Right kidney (tissue), 1 donor: ENCODE data around the gene ATXN2L.
"Not testable (repeated sequence)": the region's sequence is repeated elsewhere in the genome, so short reads cannot be mapped to it uniquely, and the experiment has no call there.

Source experiments
- DNase-seq: peaks from one replicate; pipeline ENCODE4 v3.0.0-alpha.2; 2016

Gene ATXN2L

GRCh38 chr16:28867646-28868045, 44.8 kb downstream of the ATXN2L start:
- DNase-seq: not testable (repeated sequence)

- no peak for DNase-seq
Observed at GRCh38 chr16:28869201-28869600, 46.4 kb downstream of the ATXN2L start.

- no peak for DNase-seq
Observed at GRCh38 chr16:28872952-28873351, 50.2 kb downstream of the ATXN2L start.

GRCh38 chr16:28873543-28874201, 50.9 kb downstream of the ATXN2L start:
- DNase-seq: no peak

DNA sequence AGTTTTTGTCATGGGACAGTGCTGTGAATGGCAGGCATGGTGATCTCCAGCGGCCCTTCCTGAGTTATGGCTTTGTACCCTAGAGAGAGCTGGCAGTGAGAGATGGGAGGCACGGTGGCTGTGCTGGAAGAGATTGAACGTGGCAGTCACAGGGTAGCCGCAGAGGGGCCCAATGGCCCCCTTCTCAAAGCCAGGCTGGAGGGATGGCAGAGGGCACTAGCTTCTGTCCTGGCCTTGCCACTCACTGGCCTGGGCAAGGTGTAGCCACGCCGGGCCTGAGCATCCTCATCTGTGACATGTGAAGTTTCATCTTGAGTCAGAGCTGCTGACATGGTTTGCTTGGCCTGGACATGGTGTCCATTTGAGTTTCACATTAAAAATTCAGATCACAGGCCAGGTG, 51.6 kb downstream of the ATXN2L start:
- DNase-seq: no peak

DNA sequence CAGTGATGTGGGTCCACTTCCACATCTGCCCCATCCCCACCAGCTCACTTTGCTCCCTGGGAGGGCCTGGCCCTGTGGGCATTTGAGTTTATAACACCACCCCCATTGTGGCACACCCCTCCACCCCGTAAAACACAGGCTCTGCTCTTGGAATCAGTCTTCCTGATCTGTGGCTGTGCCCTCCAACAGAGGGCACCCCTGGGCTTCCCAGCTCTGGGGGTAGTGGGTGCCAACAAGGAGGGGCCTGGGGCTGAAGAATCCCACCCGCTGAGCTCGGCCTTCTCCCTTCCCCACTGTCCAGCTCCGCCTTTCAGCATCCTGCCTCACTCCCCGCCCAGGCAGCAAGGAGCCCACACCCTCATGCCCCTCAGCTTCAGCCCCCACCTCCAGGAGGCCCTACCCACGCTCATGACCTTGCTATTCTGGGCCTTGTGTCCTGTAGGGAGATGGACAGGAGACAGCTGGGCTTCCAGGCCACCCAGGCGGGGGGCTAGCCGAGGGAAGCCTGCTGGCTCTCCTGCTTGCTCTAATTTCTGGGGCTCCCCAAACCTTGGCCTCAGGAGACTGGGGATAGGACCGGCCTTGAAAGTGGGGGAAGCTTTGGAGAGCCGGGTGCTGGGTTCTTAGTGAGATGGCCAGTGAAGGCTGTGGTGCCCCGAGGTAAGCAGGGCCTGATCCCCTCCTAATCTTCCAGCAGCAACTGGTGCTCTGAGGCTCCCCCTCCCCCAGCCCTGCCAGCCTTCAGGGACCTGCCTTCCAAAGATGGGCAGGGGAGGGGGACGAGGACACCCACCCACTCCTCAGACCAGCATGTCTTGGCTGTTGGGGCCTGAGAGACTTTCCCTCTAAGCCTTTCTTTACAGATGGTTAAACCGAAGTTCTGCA, 52.6 kb downstream of the ATXN2L start:
- no peak for DNase-seq

DNA sequence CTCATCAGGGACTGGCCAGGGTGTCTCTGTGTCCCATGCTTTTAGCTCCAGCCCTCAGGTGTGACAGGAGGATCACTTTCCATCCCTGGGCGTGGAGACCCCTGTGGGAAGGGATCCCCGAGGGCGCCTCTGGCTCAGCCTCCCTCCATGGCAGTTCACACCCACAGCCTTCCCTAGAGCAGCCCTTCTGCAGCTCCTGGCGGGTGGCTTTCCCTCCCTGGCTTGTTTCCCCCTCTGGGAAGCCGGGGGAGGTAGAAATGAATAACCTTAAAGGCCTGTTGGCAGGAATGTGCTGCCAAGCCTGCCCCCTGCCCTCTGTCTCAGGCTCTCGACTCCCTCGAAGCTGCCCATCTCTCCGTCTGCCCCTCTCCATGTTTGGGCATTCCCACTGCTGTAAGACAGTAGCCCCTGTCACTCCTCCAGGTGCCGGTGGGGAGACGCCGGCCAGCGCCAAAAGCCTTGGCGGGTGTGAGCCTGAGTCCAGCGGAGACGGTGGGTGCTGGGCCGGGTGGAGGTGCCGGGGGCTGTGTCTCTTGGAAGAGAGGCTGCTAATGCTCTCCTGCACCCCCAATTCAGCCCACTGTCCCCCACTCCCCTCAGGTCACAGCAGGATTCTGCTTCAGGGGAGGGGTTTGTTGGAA, 53.3 kb downstream of the ATXN2L start:
- peak; percentile 35 for DNase-seq

DNA sequence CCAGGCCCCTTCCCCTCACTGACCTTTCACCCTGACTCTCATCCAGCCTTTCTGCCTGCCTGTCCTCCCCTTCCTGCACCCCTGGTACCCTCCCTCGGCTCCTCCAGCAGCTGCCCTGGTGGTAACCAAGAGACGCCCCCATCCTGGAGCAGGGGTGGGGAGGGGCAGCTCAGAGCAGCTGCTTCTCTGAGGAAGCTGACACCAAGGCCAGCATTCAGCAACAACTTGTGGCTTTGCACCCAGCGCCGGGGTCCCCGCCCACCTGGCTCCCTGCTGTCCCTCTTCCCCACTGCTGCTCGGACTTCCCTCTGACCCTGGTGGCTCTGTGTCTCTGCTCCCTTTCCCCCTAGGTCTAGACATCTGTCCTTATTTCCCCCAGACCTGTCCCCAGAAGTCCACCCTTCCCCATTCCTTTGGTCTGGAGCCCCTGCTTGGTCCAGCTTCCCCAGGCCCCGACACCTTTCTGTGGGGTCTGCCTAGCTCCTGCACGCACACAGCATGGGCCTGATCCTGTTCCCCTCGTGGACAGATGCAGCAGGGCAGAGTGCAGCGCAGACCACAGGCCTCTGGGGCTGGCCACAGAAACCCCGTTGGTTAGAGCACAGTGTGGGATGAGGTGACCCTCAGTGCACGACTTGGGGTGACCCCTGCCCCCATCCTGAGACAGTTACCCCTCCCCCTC, 54.3 kb downstream of the ATXN2L start:
- no peak for DNase-seq

- DNase-seq: no peak
Observed at GRCh38 chr16:28877655-28878000, 54.8 kb downstream of the ATXN2L start.

- DNase-seq: no peak
Observed at GRCh38 chr16:28878083-28878926, 55.5 kb downstream of the ATXN2L start, which contains the start of gene ATP2A1. Gene ATP2A1, plus strand, starts transcription at chr16:28878488. Its CDS starts 184 bp downstream, at chr16:28878672.

GRCh38 chr16:28879261-28879840, 56.6 kb downstream of the ATXN2L start:
- DNase-seq: no peak

GRCh38 chr16:28879841-28880588, 57.2 kb downstream of the ATXN2L start:
- peak; percentile 91 for DNase-seq

GRCh38 chr16:28880589-28880915, 57.8 kb downstream of the ATXN2L start:
- DNase-seq: no peak

GRCh38 chr16:28880955-28881354, 58.2 kb downstream of the ATXN2L start:
- no peak for DNase-seq

- DNase-seq: not testable (repeated sequence)
Observed at GRCh38 chr16:28881565-28881964, 58.8 kb downstream of the ATXN2L start.

- peak; percentile 63 for DNase-seq
Observed at GRCh38 chr16:28882551-28883160, 59.9 kb downstream of the ATXN2L start.

- no peak for DNase-seq
Observed at GRCh38 chr16:28883221-28883996, 60.6 kb downstream of the ATXN2L start.

DNA sequence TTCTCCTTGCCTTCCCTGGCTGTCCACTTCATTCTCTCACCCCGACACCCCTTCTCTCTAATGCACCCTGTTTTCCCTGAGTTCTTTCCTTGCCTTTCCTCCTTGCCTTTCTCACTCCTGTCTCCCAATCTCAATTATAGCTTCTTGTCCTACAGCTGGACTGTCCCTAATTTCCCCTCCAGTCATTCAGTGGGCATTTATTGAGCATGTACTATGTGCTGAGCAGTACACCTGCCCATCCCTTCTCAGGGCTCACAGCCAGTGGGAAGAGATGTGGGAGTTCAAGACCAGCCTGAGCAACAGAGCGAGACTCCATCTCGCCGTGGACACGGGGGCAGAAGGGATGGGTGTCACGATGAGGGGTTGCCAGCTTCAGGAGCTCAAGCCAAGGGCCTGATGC, 61.2 kb downstream of the ATXN2L start:
- DNase-seq: no peak
